HG02588 (cell line): ENCODE data around the gene ACOT9.
"Not testable (repeated sequence)": the region's sequence is repeated elsewhere in the genome, so short reads cannot be mapped to it uniquely, and the experiment has no call there.

ENCODE experiments used
- ATAC-seq: cut with Tn5 transposase; IDR thresholded peaks from one replicate; pipeline ENCODE4 v1.9.1; 2021; ENCODE audit warnings: mild to moderate bottlenecking, moderate library complexity; ENCODE audit not compliant: unreplicated experiment

The ACOT9 gene

DNA sequence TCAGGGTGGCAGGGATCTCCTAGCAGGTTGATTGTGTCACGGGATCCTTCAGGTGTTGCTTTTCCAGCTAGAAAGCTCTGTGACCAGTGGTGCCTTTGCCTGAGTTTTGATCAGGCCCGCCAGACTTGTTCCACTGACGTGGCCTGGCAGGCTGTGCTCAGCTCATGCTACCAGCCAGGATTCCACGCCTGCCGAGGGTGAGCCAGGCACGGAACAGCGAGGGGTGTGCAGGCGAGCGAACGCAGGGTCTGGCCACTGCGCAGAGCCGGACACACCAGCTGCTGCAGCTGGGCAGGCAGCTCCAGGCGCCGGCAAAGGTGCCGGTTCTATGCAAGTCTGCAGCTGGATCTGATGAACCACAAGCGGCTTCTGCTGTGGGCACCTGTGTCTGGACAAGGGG, 22.8 kb upstream of the ACOT9 start:
- ATAC-seq = no peak

DNA sequence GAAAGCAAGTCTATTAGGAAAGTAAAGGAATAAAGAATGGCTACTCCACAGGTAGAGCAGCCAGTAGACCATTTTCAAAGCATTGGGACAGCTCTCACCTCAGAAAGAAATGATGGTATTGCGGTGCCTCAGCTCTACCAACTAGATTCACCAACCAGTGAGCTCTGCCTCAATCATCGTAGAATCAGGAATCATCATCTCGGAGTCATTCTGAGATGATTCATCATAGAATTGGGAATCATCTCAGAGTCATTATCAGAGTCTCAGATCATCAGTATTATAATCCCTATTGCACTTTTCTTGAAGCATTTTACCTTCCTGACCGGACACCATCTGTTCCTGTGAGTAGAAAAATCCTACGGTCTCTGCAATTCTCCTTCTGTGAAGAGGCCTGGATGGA, 22.4 kb upstream of the ACOT9 start:
- ATAC-seq = no peak

DNA sequence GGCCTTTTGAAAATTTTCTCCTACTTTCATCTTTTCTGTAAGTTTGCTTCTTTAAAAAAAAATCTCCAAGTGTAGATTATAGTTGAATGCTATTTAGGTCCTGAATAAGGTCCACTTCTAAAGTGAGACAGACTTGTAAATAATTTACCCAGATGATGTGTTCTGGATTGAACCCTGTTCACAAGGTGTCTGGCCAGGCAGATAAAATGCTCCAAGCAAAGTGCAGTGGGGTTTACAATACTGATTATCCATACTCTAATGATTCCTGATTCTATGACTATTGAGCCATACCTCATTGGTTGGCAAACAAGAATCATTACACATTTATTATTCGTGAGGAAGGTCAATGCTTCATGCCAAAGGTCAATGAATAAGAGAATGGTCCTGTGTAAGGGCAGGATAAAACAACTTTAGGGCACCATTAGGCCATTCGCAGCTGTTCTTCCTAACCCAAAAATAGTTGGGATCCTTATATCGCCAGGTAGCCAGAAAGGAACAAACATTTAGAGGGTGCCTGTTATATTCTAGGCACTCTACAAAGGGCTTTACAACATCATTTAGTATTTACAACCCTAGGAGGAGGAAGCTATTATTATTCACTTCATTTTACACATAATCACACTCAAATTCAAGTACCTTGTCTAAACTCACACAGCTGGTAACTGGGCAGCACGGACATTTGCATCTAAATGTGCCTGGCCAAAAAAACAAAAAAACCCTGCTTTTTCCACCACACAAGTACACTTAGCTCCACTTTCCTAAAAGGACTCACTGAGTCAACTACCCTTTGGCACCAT, 21.3 kb upstream of the ACOT9 start:
- no peak for ATAC-seq

DNA sequence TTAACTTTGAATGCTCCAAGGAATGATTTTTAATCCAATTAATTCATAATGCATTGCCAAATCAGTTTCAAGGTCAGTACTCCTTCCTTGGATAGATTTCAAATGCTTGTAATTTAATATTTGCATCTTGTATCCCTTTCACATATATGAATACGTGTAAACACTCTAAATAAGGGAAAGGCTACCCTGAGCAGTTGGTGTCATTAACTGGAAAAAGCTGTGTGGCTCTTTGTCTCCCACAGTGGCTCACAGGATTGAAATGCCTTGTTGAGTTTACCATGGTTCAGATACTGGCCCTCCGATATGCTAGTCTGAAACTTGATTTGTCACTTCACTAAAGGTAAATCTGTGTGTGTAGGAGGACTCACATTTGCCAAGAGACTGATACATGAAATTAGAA, 16.7 kb upstream of the ACOT9 start:
- no peak for ATAC-seq

DNA sequence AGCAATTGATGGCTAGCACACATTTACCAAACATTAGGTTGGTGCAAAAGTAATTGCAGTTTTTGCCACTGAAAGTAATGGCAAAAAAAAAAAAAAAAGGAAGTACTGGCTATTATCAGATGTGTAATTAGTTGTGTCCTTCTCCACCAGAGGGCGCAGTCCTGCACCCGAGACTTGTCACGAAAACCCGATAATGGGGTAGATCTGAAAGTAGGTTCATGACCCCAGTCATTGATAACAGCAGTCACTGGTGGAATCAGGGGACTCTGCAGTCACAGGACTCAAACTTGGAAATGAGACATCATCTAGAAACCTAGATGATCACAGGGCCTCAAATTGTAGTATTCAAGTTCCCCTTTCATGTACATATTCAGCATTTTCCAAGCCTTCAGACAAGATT, 13.1 kb upstream of the ACOT9 start:
- no peak for ATAC-seq

DNA sequence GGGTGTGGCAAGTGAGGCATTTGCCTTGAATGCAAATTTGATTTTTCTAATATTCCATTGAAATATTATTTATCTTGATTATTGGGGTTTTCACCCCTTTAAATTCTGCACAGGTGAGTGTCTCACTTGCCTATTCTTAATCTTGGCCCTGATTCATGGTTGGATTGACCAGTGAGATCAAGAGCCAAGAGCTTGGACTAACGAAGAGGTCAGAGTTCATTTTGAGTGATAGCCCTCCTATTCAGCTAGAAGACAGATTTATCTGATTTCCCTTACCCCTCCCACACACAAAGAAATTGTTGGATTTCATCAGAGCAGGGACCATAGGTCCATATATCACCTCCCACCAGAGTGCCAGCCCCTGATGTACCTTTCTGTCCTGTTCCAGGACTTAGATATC, 11.6 kb upstream of the ACOT9 start:
- no peak for ATAC-seq

DNA sequence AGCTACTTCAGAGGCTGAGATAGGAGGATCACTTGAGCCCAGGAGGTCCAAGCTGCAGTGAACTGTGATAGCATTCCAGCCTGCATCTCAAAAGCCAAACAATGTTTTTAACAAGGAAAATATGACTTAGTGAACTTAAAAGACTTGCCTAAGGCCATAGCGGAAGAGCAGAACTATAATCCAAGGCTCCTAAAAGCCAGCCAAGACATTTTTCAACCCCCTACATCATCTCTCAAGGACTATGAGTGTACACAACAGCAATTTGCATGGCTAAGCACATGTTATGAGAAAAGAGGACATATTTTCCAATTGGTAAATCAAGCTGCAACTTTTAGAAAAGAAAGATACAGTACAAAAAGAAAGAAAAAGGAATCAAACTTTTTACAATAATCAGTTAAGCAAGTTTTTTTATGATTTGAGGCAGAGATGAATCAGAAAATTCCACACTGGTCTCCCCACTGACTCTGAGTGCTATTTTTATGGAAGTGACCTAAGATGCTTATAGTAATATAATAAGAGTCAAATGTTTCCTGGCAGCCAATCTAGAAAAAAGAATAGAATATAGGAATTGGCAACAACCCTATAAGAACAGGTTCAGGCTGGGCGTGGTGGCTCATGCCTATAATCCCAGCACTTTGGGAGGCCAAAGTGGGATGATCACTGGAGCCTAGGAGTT, 9.8 kb upstream of the ACOT9 start:
- no peak for ATAC-seq

DNA sequence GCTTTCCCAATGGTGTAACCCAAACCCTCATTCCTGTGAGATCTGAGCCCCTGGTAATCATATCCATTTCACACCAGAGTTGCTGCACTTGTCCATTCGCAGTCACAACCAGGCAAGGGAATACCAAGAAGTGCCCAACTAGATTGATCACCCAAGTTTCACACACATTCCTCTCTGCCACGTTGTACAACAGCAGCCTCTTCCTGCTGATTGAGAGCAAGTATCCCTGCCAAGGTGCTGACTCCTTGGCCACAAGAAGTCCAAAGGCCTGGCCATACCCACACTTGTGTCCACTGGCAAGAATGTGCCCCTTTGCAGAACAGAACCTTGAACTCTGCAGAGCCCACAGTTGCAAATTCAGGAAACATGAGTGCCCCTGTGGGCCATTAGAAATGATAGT, 6.5 kb upstream of the ACOT9 start:
- ATAC-seq = no peak

DNA sequence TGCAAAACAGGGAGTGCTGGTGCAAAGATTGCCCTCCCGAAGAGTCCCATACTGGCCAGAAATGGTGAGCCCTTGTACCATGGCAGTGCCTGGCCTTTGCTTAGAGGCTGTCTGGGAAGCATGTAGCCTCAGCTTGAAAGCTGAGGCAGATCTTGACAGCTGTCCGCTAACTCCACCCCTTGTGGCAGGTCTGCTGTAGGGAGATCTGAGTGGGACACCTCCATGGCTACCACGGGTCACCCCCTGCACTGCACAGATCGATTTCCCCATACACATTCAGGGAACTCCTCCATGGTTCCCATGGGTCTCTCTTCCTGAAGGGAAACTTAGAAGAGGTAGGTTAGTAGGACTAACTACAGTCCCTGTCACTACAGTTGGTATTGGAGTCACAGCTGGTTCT, 6.1 kb upstream of the ACOT9 start:
- no peak for ATAC-seq

DNA sequence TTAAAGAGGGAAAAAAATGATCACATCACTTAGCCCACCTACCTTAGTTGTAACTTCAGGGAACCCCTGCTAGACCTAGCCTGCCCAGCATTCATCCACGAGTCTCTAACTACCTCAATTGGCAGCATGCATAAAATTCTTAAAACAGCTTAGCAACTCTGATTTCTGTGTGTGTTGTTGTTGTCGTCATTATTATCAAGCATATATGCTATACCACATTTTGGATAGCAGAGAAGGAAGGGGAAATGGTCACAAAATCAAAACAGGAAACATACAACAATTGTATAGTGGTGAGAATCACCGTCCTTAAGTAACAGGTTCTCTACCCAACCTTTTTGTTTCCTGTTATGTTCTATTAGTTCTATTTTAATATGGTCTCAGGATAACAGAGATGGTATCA, 2.7 kb upstream of the ACOT9 start:
- no peak for ATAC-seq

DNA sequence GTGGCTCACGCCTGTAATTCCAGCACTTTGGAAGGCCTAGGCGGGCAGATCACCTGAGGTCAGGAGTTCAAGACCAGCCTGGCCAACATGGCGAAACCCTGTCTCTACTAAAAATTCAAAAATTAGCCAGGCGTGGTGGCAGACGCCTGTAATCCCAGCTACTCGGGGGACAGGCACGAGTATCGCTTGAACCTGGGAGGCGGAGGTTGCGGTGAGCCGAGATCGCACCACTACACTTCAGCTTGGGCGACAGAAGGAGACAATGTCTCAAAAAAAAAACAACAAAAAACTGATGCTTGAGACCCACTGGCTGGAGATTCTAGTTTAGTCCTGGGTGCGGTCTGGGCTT, 521 bp upstream of the ACOT9 start:
- ATAC-seq = not testable (repeated sequence)

DNA sequence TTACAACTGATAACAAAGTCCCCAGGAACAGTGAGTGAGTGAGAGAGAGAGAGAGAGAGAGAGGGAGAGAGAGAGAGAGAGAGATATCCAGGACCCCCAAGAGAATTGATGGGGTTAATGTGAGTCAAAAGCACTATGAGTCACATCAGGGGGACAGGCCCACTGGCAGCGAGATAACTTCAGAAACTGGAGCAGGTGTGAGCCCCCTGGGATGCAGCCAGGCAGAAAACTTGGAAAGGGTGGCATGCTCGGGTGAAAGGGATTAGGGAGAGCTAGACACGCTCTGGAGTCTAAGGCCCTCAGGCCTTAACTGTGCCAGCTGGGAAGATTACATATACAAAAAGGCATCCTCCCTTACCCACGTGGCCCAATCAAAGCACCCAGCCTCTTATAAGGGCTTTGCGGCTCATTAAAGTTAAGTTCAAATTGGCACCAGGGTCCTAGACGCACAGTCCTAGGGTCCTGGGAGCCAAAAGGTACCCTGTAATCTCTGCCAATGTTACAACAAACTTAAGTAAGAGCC, 841 bp downstream of the ACOT9 start:
- no peak for ATAC-seq

DNA sequence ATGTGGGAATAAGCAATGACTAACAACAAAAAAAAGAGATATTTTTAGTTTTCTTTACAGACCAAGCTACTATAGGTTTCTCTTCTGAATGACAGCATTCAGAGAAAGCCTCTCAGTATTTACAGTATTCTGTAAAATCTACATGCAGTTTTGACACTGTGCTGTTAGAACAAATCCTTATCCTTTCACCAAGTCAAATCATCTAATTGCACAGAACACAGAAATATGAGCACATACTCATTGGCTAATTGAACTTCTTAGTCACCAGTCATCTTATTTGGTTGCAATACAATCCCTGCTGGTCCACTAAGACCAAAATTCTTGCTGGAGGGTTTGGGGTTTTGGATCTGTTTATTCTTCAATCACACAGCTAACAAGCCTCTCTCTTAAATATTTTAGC, 5.7 kb downstream of the ACOT9 start:
- no peak for ATAC-seq

DNA sequence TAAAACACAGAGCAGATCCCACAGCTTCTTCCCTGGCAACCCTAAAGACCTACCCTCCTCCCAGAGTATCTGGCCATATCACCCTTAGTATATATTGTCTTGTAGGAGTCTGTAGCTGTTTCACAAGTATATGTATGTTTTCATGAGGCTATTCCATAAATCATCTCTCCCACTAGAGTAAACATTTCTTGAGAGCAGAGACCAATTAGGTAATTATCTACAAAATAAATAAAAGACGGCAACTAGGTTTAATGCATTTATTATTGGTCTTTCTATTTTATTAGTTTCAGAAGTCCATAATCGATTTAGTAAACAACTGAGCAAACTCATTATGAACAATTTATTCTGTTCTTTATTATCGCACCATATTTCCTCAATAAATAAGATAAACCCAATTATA, 7.0 kb downstream of the ACOT9 start:
- ATAC-seq = no peak

DNA sequence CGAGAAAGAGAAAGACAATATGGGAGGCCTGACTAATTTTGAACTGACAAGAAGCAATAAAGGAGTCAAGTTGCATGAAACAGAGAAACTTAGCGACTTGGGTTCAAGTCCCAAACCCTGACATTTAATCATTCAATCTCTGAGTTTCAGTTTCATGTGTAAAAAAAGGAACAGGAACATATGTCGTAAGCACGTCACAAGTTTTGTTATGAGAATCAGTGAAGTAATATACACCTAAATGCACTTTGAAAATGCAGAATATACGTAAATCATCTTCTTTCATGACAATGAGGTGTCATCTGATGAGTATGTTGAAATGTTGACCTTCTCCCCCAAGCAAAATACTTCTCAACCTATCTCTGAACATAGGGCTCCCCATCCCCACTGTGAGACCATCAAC, 10.4 kb downstream of the ACOT9 start:
- ATAC-seq = peak; percentile 73

DNA sequence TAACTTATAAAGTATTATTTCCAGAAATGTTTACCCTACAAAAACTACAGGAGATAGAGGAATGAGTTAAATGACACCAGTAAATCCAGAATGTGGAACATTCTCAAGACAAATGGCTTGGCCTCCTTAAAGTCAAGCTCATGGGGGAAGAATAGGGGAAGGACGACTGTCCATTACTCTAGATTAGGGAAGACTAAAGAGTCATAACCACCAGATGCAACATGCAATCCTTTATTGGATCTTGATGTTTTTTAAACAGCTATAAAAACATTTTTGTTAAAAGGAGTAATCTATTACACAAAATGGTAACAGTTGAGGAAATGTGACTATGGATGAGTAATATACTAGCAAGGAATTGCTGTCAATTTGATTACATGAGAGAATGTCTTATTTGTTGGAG, 11.1 kb downstream of the ACOT9 start:
- no peak for ATAC-seq

DNA sequence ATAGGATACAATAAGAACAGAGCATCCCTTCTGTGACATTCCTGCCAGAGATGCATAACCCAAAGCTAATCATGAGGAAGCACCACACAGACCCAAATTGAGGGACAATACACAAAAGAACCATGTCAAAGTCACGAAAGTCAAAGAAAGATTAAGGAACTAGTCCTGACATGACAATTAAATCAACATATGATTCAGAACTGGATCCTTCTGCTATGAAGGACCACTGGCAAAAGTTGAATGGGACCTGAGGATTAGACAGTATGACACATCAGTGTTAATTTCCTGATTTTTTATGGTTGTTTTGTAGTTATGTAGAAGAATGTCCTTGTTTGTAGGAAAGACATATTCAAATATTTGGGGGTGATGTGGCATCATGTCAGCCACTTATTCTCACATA, 13.9 kb downstream of the ACOT9 start:
- ATAC-seq = no peak

DNA sequence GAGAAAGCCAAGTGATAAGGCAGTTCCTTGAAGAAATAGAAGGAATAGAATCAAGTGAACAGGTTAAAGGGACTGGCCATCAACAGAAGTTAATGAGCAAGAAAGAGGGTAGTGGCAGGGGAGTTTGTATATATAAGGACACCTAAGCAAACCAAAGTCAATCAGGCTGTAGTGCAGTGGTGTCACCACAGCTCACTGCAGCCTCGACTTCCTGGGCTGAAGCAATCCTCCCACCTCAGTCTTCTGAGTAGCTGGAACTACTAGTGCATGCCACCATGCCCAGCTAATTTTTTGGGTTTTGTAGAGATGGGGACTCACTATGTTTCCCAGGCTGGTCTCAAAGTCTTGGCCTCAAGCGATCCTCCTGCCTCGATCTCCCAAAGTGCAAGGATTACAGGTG, 15.9 kb downstream of the ACOT9 start:
- no peak for ATAC-seq

DNA sequence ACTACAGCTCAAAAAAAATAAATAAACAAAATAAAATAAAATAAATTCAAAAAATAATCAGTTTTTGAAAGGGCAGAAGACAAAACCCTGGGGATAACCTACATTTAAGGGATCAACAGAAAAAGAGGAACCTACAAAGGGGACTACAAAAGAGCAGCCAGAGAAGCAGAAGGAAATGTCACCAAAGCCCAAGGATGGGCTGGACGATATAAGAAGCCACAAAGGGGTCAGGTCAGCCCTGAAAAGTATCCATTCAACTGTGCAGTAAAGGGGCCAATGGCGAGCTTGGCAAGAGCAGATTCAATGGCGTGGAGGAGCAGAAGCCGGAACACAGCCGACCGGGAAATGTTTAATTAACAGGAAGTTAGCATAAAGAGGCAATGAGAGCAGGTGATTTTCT, 16.9 kb downstream of the ACOT9 start:
- no peak for ATAC-seq

DNA sequence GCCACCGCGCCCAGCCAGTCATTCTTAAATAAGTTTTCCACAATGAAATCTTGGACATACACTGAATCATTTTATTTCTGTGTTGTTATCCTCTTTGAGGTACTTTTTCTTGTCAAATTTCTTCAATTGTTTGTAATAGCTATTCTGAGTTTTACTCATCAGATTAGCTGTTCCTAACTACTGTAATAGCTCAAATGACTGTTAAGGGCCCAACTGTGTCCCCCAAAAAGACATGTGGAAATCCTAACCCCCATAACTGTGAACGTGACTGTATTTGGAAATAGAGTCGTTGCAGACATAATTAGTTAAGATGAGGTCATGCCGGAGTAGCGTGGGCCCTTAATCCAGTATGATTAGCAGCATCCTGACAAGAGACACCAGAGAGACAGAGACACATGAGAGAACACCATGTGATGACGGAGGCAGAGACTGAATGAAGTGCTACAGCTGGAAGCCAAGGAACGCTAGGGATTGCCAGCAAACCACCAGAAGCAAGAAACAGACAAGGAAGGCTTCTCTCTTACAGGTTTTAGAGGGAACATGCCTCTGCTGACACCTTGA, 22.9 kb downstream of the ACOT9 start:
- ATAC-seq = no peak

DNA sequence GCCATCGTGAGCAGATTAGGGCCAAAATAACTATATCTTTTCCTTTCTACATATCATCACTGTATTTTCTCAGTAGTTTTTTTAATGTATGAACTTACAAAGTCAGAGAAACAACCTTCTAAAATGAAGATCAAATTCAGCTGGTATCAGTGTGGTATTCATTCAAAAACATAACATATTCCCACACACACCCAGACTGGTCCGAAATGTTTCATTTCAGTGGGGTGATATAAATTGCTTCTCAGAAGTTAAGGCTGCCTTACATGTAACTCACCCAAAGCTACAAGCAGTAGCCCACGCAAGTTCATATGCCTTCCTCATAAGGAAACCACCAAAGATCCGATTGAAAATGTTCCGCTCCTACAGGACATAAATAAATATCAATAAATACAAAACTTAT, 37.8 kb downstream of the ACOT9 start:
- ATAC-seq = no peak

DNA sequence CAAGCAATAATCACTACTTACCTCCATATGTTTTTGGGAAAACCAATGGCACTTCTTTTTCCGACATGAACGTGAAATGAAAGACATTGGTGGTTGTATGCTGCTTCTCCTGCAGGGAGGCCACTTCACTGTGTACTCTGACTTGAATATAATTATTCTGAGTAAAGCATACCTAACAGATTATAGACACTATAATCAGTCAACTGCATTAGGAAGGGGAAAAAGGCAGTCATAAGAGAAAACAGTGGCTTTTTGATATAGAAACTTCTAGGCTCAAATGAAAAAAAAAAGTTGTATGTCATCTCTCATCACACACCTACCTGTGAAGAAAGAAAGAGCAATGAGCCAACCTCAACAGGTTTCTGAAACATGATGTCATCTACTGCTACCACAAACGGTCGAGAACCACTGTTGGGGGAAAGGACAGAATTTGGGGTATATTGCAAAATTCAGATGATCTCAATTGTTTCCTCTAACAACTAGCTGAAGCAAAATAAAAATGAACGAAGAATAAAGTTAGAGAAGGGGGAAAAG, 38.3 kb downstream of the ACOT9 start:
- no peak for ATAC-seq
